WERI-Rb-1 (cell line): ENCODE measurements around the gene CCDC92.

Experiments used
- DNase-seq: peaks from one replicate; pipeline ENCODE4 v3.0.0-alpha.2; 2020
- H3K27ac ChIP-seq: fragments of 250-450 bp; sonication (Bioruptor Pico); 2 replicates; pipeline ENCODE4 v1.5.1; 2020; ENCODE audit warnings: mild to moderate bottlenecking, moderate library complexity
- H3K27me3 ChIP-seq: fragments of 250-450 bp; sonication (Bioruptor Pico); 2 replicates; pipeline ENCODE4 v1.5.1; 2021; ENCODE audit warnings: mild to moderate bottlenecking, low read depth, moderate library complexity; ENCODE audit not compliant: insufficient read depth, severe bottlenecking
- H3K36me3 ChIP-seq: fragments of 250-450 bp; sonication (Bioruptor Pico); 2 replicates; pipeline ENCODE4 v1.5.1; 2020; ENCODE audit warnings: mild to moderate bottlenecking, moderate library complexity
- H3K4me3 ChIP-seq: 2 replicates; pipeline ENCODE4 v1.5.1; 2011; ENCODE audit warnings: low read depth, mild to moderate bottlenecking, control low read depth, low read length
- H3K9me3 ChIP-seq: fragments of 250-450 bp; sonication (Bioruptor Pico); 2 replicates; pipeline ENCODE4 v1.5.1; 2021; ENCODE audit warnings: mild to moderate bottlenecking, moderate library complexity; ENCODE audit not compliant: severe bottlenecking
- CTCF ChIP-seq: IDR thresholded peaks from 2 replicates; pipeline ENCODE4 v1.5.1; 2011; ENCODE audit warnings: low read depth, mild to moderate bottlenecking, control low read depth, inconsistent platforms, low read length

CCDC92 gene

DNA sequence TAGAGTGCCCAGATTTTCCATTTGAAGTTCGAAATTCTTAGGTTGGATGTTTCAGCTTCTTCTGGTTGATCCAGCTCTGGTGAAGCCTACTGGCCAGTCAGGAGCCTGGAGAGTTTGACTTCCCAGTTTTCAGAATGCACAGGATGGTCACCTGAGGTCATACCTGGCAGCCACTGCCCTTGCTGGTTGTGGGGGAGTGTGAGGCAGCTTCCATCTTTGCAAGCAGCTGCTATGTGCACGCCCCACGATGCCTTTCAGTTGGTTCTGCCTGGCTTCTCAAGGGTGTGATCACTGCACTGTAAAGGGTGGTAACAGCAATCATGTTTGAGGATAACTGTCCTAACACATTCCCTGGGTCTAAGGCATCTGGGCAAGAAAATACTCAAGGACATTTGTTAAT lies 15.4 kb downstream of the CCDC92 start:
- no peak overlapping the region for H3K4me3 ChIP-seq
- TF ChIP-seq CTCF: no peak
- DNase-seq: no peak
- H3K27ac ChIP-seq: no peak overlapping the region
- no peaks in the 10 kb centered on the region for H3K36me3 ChIP-seq
- no peaks in the 10 kb centered on the region for H3K9me3 ChIP-seq
- H3K27me3 ChIP-seq: no peaks in the 10 kb centered on the region

DNA sequence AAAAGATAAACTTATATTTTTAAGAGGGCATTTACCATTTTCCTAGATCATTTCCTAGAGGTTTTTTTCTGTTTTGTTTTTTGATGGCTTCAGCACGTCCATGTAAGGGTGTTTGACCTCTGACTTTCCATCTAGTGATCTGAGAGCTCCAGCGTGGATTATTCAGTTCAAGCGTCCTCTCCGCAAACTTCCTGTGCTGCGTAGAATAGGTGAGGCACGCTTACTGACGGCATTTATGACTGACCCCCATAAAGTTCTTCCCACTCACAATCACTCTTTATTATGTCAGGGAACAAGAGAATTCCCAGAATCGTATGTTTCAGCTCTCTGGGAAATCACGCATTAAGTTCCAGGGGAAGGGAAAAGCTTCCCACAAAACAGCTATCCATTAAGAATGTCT lies 16.4 kb downstream of the CCDC92 start:
- Histone ChIP-seq H3K36me3 (no peaks in the 10 kb centered on the region), H3K9me3 (no peaks in the 10 kb centered on the region), H3K27ac (no peak overlapping the region), H3K4me3 (no peak overlapping the region), H3K27me3 (no peaks in the 10 kb centered on the region)
- no peak for TF ChIP-seq CTCF
- DNase-seq: no peak

GRCh38 chr12:123954647-123955350 lies 17.8 kb downstream of the CCDC92 start:
- Histone ChIP-seq H3K27me3 (no peaks in the 10 kb centered on the region), H3K27ac (no peak overlapping the region)
- no peak for TF ChIP-seq CTCF

GRCh38 chr12:123952037-123952436 lies 20.6 kb downstream of the CCDC92 start:
- no peak overlapping the region for H3K27ac ChIP-seq
- no peak overlapping the region for H3K4me3 ChIP-seq
- no peaks in the 10 kb centered on the region for H3K36me3 ChIP-seq
- no peak for DNase-seq
- no peaks in the 10 kb centered on the region for H3K27me3 ChIP-seq
- TF ChIP-seq CTCF: no peak
- H3K9me3 ChIP-seq: no peaks in the 10 kb centered on the region

More at GRCh38 chr12:123954647-123955350, 17.8 kb downstream of the CCDC92 start:
- no peak overlapping the region for H3K4me3 ChIP-seq
- H3K9me3 ChIP-seq: no peaks in the 10 kb centered on the region
- no peak for DNase-seq
- no peaks in the 10 kb centered on the region for H3K36me3 ChIP-seq

- H3K4me3 ChIP-seq: no peak overlapping the region
- DNase-seq: no peak
- H3K27me3 ChIP-seq: no peaks in the 10 kb centered on the region
- no peaks in the 10 kb centered on the region for H3K9me3 ChIP-seq
- no peaks in the 10 kb centered on the region for H3K36me3 ChIP-seq
- no peak overlapping the region for H3K27ac ChIP-seq
- TF ChIP-seq CTCF: no peak
Measured at GRCh38 chr12:123951467-123951866, 21.2 kb downstream of the CCDC92 start.
